ENCODE measurements around the gene ZNRD2. TPM values are rescaled to one million over a fixed set of nuclear protein-coding genes. Genes with fewer than 3 reads are reported as not detected.

ZNRD2 gene
- polyA plus RNA-seq, 1 donor = 32.3 TPM

DNA sequence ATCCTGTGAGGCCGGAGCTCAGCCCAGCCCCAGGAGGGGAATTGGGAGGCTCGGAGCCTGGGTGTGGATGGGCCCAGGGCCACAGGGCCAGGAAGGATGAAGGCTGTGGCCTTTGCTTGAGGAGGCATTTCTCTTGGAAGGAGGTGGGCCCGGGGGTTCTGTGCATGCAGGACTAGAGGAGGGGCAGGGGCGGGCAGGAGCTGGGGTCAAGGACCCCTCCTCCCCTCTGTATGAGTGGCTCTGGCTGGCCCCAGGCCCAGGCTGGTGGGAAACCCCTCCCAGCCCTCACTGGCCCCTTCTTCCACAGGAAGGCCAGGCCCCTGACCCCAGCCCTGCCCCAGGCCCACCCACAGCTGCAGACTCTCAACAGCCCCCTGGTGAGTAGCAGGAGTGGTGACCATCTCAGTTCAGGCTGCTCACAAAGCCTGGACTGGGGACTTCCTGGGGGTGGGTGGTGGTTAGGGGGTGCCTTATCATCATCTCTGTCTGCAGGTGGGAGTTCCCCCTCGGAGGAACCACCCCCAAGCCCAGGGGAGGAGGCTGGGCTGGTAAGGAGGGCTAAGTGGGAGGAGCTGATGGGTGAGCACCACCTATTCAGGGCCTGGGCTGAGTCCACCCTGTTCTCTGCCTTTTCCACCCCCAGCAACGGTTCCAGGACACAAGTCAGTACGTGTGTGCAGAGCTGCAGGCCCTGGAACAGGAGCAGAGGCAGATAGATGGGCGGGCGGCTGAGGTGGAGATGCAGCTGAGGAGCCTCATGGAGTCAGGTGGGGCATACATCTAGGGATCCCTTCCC lies 19.4 kb downstream of the ZNRD2 start:
- H3K9me3 ChIP-seq (ENCODE audit: control insufficient read depth, low read depth, low read length) = peaks cover 4% of the 10 kb centered on the region
- H3K4me1 ChIP-seq (ENCODE audit: control insufficient read depth, insufficient read depth, low read length) = peaks cover 23% of the 10 kb centered on the region
- WGBS (ENCODE audit: insufficient coverage, low lambda C conversion rate) = no CpG with 5 or more reads among the region's 9 CpGs
- peaks cover 5% of the 10 kb centered on the region for H3K27me3 ChIP-seq (ENCODE audit: control insufficient read depth, insufficient read depth, low read length)
- no peak overlapping the region for H3K27ac ChIP-seq (ENCODE audit: low read length)
- H3K36me3 ChIP-seq (ENCODE audit: control insufficient read depth, insufficient read depth, low read length) = peaks cover 33% of the 10 kb centered on the region
- DNase-seq = no peak
- no peak overlapping the region for H3K4me3 ChIP-seq (ENCODE audit: low read length)

DNA sequence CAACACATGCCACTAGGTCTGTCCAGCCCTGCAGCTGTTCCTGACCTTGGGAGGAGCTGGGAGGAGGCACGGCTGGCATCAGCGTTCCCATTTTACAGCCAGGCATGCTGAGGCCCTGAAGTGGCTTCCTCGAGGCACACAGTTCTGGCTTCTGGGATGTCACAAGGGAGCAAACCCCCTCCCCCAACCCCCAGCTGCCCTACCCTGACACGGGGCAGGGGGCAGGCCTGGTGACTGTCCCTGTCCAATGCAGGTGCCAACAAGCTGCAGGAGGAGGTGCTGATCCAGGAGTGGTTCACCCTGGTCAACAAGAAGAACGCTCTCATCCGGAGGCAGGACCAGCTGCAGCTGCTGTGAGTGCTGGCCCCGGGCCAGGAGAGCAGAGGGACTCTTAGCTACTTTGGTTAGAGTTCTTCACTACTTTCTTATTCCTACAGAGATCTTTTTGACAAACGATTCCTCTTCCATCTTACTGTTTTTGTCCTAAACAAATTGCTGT lies 20.0 kb downstream of the ZNRD2 start:
- Histone ChIP-seq H3K4me3 (ENCODE audit: low read length) (no peak overlapping the region), H3K4me1 (ENCODE audit: control insufficient read depth, insufficient read depth, low read length) (peaks cover 23% of the 10 kb centered on the region), H3K9me3 (ENCODE audit: control insufficient read depth, low read depth, low read length) (peaks cover 4% of the 10 kb centered on the region), H3K36me3 (ENCODE audit: control insufficient read depth, insufficient read depth, low read length) (peaks cover 33% of the 10 kb centered on the region), H3K27me3 (ENCODE audit: control insufficient read depth, insufficient read depth, low read length) (peaks cover 3% of the 10 kb centered on the region), H3K27ac (ENCODE audit: low read length) (no peak overlapping the region)
- WGBS (ENCODE audit: insufficient coverage, low lambda C conversion rate) = no CpG with 5 or more reads among the region's 8 CpGs
- DNase-seq = no peak

DNA sequence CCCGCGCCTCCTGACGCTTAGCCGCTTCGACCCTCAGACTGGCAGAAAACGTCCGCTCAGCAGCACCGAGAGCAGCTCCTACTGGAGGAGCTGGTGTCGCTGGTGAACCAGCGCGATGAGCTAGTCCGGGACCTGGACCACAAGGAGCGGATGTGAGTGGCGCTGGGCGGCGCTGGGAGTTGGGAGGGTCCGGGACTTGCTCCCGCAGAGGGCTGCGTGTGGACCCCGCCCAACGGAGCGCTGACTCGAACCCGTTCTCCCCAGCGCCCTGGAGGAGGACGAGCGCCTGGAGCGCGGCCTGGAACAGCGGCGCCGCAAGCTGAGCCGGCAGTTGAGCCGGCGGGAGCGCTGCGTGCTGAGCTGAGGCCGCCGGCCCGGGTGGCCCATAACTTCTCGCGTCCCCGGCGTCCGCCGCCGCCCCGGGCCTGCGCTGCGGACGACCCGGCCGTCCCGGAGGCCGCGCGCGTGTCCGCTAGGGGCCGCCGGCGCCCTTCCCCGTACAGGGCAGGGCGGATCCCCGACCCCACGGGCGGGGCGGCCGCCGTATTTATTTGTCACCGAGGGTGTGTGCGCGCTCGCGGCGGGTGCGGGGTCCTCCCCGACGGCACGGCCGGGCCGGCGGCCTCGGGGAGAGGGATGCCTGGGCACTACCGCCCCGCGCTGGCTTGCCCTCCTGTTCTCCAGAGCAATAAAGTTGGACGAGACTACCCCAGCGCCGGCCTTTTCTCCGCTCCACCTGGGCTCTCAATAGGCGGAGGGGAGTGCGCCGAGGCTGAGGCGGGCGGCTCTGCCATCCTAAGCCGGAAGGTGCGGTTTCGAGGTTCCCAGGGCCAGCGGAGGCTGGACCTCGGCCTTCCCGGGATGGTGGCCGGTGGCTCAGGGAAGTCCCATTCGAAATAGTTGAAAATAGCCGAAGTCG lies 21.9 kb downstream of the ZNRD2 start:
- Histone ChIP-seq H3K9me3 (ENCODE audit: control insufficient read depth, low read depth, low read length) (peaks cover 4% of the 10 kb centered on the region), H3K36me3 (ENCODE audit: control insufficient read depth, insufficient read depth, low read length) (peaks cover 24% of the 10 kb centered on the region), H3K4me1 (ENCODE audit: control insufficient read depth, insufficient read depth, low read length) (peaks cover 19% of the 10 kb centered on the region), H3K4me3 (ENCODE audit: low read length) (peak overlapping the region; percentile 11), H3K27me3 (ENCODE audit: control insufficient read depth, insufficient read depth, low read length) (peaks cover 3% of the 10 kb centered on the region), H3K27ac (ENCODE audit: low read length) (no peak overlapping the region)
- DNase-seq = peak in 1 of 2 donors; percentile 63
- no CpG with 5 or more reads among the region's 106 CpGs for WGBS (ENCODE audit: insufficient coverage, low lambda C conversion rate)

DNA sequence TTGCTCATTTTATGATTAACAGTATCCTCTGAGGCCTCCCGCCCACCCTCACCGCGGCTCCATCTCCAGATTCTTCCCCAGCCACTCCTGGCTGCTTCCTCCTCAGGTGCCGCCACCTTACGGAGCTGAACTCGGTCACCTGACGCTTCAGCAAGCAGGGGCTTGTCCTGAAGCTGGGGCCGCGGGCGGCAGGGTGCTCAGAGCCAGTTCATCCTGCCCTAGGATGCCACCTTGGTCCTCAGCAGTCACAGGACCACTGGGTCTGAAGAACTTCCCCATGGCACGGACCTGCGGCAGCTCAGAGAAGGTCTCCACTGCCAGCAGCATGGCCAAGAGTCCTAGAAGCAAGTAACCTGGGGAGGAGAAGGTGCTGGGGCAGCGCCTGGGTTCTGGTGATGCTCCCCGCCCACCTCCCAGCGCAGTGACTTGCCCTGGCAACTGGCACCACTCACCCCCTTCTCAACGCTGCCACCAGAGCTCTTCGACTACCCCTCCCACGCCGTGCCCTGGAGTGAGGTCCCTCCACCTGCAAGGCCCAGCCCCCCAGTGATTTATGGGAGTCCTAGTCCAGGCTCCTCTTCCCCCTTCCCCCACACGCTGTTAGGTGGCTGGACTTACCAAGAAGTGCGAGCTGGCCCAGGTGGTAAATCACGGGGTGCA lies 22.7 kb downstream of the ZNRD2 start:
- Histone ChIP-seq H3K27ac (ENCODE audit: low read length) (no peak overlapping the region), H3K27me3 (ENCODE audit: control insufficient read depth, insufficient read depth, low read length) (peaks cover 3% of the 10 kb centered on the region), H3K36me3 (ENCODE audit: control insufficient read depth, insufficient read depth, low read length) (peaks cover 27% of the 10 kb centered on the region), H3K9me3 (ENCODE audit: control insufficient read depth, low read depth, low read length) (peaks cover 4% of the 10 kb centered on the region), H3K4me3 (ENCODE audit: low read length) (no peak overlapping the region), H3K4me1 (ENCODE audit: control insufficient read depth, insufficient read depth, low read length) (peaks cover 18% of the 10 kb centered on the region)
- no peak for DNase-seq
- WGBS (ENCODE audit: insufficient coverage, low lambda C conversion rate) = no CpG with 5 or more reads among the region's 22 CpGs

DNA sequence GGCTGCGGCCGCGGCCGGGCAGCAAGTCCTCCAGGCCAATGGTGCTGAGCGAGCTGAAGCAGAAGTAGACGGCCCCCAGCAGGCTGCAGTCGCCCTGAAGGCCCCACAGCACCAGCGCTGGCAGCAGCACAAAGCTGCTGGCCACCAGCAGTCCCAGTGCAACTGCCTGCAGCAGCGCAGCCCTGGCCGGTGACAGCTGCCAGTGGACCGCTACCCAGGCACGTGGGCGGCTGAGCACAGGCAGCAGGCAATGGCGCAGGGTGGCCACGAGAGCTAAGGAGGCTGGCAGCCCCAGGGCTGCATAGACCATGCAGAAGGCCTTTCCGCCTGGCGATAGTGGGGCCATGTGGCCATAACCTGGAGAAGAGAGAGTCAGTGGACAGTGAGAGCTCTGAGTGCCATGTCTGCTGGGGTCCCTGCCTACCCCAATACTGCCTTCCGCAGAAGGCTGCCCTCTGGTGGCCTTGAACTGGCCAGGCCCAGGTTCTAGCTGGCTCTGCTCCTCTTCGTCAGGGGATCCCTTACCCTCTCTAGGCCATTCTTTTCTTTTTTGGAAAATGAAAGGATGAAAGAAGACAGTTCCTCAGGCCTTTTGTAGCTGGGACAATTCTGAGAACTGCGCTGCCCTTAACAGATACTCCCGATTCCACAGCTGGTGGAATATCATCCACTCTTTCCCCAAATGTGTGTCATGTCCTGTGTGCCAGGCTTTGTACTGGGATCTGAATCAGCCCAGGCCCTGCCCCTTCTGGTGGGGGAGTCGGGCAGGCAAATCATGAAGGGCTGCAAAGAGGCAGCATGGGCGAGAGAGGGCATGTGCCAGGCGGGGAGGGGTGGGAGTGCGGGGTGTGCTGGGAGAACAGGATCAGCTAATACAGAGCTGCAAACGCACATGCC lies 23.5 kb downstream of the ZNRD2 start:
- Histone ChIP-seq H3K4me1 (ENCODE audit: control insufficient read depth, insufficient read depth, low read length) (peaks cover 10% of the 10 kb centered on the region), H3K27me3 (ENCODE audit: control insufficient read depth, insufficient read depth, low read length) (peaks cover 3% of the 10 kb centered on the region), H3K27ac (ENCODE audit: low read length) (no peak overlapping the region), H3K4me3 (ENCODE audit: low read length) (no peak overlapping the region), H3K36me3 (ENCODE audit: control insufficient read depth, insufficient read depth, low read length) (peaks cover 35% of the 10 kb centered on the region), H3K9me3 (ENCODE audit: control insufficient read depth, low read depth, low read length) (peaks cover 4% of the 10 kb centered on the region)
- DNase-seq = no peak
- WGBS (ENCODE audit: insufficient coverage, low lambda C conversion rate) = no CpG with 5 or more reads among the region's 26 CpGs

DNA sequence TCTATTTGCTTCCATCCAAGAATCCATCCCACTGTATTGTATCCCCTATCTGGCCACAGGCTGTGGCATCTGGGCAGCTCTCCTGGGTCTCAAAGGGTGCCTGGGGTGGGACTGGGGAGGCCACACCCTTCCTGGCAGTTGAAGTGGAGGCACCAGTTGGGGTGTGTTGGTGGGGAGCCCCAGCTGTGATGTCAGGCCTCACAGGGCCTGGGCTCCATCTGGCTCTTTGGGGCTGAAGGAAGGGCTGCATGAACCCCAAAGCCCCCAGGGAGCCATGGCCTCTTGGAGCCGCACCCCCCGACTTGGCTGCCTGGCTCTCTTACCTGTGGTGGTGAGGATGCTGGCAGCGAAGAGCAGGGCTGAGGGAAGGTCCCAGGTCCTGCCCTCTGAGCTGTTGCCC lies 24.9 kb downstream of the ZNRD2 start:
- Histone ChIP-seq H3K4me1 (ENCODE audit: control insufficient read depth, insufficient read depth, low read length) (peaks cover 8% of the 10 kb centered on the region), H3K9me3 (ENCODE audit: control insufficient read depth, low read depth, low read length) (peaks cover 4% of the 10 kb centered on the region), H3K27me3 (ENCODE audit: control insufficient read depth, insufficient read depth, low read length) (peaks cover 3% of the 10 kb centered on the region), H3K27ac (ENCODE audit: low read length) (no peak overlapping the region), H3K4me3 (ENCODE audit: low read length) (no peak overlapping the region), H3K36me3 (ENCODE audit: control insufficient read depth, insufficient read depth, low read length) (peaks cover 36% of the 10 kb centered on the region)
- DNase-seq = no peak
- WGBS (ENCODE audit: insufficient coverage, low lambda C conversion rate) = no CpG with 5 or more reads among the region's 3 CpGs

DNA sequence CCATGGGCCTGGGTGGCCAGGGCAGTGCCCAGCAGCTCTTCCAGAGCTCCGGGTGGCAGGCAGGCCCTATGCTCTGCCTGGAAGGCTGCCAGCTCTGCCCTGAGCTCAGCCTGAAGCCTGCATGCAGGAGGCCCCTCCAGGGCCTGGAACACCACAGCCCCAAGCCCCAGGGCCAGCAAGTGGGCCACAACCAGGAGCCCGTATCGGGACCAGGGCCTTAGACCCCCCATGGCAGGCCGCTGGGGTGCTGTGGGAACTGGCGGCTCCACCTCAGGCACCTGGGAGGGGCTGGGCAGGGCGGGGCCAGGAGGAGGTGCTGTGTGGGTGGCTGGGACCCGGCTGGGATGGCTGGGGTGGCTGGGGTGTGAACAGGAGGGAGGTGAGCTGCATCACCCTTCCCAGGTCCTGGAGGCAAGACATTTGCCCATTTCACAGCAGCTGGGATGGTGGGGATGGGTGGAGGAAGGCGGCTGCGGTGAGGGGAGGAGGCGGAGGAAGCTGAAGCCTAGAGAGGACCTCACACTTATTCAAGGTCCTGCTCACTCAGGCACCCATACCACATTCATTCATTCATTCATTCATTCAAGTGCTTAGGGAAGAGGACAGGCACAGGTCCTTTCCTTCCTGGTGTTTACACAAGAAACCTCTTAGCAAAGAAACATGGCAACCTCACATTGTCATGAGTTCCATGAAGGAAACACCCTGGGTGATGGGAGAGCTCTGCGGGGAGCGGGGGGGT lies 25.4 kb downstream of the ZNRD2 start, which contains the start of gene KCNK7:
Gene KCNK7, minus strand, starts transcription at position 258 of the 739 bp plus-strand sequence. Its CDS starts 28 bp downstream, at position 230.
- Histone ChIP-seq H3K4me3 (ENCODE audit: low read length) (no peak within 1 kb of the TSS), H3K36me3 (ENCODE audit: control insufficient read depth, insufficient read depth, low read length) (peaks cover 36% of the 10 kb centered on the region), H3K27me3 (ENCODE audit: control insufficient read depth, insufficient read depth, low read length) (peaks cover 3% of the 10 kb centered on the region), H3K27ac (ENCODE audit: low read length) (no peak within 1 kb of the TSS), H3K9me3 (ENCODE audit: control insufficient read depth, low read depth, low read length) (peaks cover 4% of the 10 kb centered on the region), H3K4me1 (ENCODE audit: control insufficient read depth, insufficient read depth, low read length) (peaks cover 8% of the 10 kb centered on the region)
- DNase-seq = no peak
- no CpG with 5 or more reads among the region's 12 CpGs for WGBS (ENCODE audit: insufficient coverage, low lambda C conversion rate)

DNA sequence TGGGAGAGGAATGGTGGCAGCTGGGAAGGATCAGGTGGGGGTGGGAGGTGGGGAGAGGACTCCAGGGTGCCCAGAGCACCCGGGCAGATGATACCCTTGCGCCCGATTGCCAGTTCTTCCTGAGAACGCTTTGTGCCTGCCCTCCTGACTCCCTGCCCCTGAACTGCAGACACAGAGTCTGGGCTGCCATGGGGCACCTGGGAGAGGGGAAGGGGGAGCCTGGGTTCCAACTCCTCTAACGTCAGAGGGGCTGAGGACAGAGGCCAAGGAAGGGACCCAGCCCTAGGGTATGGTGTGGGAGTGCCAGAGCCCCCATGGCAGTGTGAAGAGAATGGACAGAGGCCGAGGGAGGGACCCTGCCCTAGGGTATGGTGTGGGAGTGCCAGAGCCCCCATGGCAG lies 26.2 kb downstream of the ZNRD2 start:
- DNase-seq = no peak
- H3K27ac ChIP-seq (ENCODE audit: low read length) = no peak overlapping the region
- H3K4me1 ChIP-seq (ENCODE audit: control insufficient read depth, insufficient read depth, low read length) = peaks cover 8% of the 10 kb centered on the region
- peaks cover 3% of the 10 kb centered on the region for H3K27me3 ChIP-seq (ENCODE audit: control insufficient read depth, insufficient read depth, low read length)
- peaks cover 4% of the 10 kb centered on the region for H3K9me3 ChIP-seq (ENCODE audit: control insufficient read depth, low read depth, low read length)
- no CpG with 5 or more reads among the region's 6 CpGs for WGBS (ENCODE audit: insufficient coverage, low lambda C conversion rate)
- H3K36me3 ChIP-seq (ENCODE audit: control insufficient read depth, insufficient read depth, low read length) = peaks cover 41% of the 10 kb centered on the region
- H3K4me3 ChIP-seq (ENCODE audit: low read length) = no peak overlapping the region

DNA sequence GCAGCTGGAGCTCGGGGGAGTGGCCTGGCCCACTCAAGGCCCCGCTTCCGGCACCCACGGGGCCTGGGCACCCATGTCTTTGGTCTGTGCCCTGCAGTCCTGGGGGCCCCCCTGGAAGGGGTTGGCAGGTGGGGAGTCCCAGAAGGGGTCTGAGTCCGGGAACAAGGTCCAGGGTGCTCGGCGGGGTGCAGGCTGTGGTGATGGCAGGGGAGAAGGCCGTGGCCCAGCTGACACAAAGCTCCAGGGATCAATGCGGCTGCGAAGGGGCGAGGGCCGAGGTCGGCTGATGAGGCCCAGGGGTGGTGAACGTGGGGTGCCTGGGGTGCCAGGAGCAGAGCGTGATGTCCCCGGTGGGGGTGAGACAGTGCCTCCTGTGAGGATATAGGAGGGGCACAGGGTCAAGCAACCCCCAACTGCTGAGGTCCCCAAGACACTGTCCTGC lies 28.0 kb downstream of the ZNRD2 start:
- no peak overlapping the region for H3K27ac ChIP-seq (ENCODE audit: low read length)
- H3K9me3 ChIP-seq (ENCODE audit: control insufficient read depth, low read depth, low read length) = no peaks in the 10 kb centered on the region
- H3K36me3 ChIP-seq (ENCODE audit: control insufficient read depth, insufficient read depth, low read length) = peaks cover 48% of the 10 kb centered on the region
- WGBS (ENCODE audit: insufficient coverage, low lambda C conversion rate) = no CpG with 5 or more reads among the region's 16 CpGs
- H3K4me1 ChIP-seq (ENCODE audit: control insufficient read depth, insufficient read depth, low read length) = no peaks in the 10 kb centered on the region
- DNase-seq = no peak
- H3K27me3 ChIP-seq (ENCODE audit: control insufficient read depth, insufficient read depth, low read length) = no peaks in the 10 kb centered on the region
- no peak overlapping the region for H3K4me3 ChIP-seq (ENCODE audit: low read length)

Data from large intestine (tissue), 3 donors.